Peyer's patch (tissue), 4 donors: ENCODE results near the gene CENPU.
"Not testable (repeated sequence)": the region's sequence is repeated elsewhere in the genome, so short reads cannot be mapped to it uniquely, and the experiment has no call there.

Source experiments
- POLR2A ChIP-seq, 2 donors: fragments of 450-650 bp; IDR thresholded peaks; one replicate each; pipeline ENCODE4 v1.5.1; 2017; ENCODE audit warnings: antibody characterized with exemption in 2 of 2, mild to moderate bottlenecking in 2 of 2, moderate library complexity in 2 of 2
- TF ChIP-seq, protein P1 (sequence below), 6 experiments: fragments of 450-650 bp in 4 of 6; fragments of 200-600 bp in 2 of 6; sonication (generic) in 1 of 6; IDR thresholded peaks; one replicate each; pipeline ENCODE4 v1.5.1; 2017 to 2019; ENCODE audit warnings: antibody characterized with exemption in 6 of 6, mild to moderate bottlenecking in 3 of 6, moderate library complexity in 1 of 6

DNA sequence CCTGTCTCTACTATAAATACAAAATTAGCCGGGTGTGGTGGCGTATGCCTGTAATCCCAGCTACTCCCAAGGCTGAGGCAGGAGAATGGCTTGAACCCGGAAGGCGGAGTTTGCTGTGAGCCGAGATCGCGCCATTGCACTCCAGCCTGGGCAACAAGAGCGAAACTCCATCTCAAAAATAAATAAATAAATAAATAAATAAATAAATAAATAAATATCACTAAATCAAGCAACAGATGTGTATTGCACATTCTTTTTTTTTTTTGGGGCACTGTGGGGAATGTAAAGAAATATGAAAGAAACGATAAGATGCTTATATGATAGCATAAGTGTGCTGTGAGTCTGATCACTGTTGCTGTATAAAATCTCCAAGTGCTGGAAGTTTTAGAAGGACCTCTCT lies 76.1 kb downstream of the CENPU start:
- TF ChIP-seq, protein P1, sequence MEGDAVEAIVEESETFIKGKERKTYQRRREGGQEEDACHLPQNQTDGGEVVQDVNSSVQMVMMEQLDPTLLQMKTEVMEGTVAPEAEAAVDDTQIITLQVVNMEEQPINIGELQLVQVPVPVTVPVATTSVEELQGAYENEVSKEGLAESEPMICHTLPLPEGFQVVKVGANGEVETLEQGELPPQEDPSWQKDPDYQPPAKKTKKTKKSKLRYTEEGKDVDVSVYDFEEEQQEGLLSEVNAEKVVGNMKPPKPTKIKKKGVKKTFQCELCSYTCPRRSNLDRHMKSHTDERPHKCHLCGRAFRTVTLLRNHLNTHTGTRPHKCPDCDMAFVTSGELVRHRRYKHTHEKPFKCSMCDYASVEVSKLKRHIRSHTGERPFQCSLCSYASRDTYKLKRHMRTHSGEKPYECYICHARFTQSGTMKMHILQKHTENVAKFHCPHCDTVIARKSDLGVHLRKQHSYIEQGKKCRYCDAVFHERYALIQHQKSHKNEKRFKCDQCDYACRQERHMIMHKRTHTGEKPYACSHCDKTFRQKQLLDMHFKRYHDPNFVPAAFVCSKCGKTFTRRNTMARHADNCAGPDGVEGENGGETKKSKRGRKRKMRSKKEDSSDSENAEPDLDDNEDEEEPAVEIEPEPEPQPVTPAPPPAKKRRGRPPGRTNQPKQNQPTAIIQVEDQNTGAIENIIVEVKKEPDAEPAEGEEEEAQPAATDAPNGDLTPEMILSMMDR (IDR thresholded peaks at IDR 0.05), result not testable (repeated sequence)
- TF ChIP-seq POLR2A (IDR thresholded peaks at IDR 0.05), result not testable (repeated sequence)
